B cell (primary cell): ENCODE measurements around the gene OCA2. TPM values are rescaled to one million over a fixed set of nuclear protein-coding genes. Genes with fewer than 3 reads are reported as not detected.
"Not testable (repeated sequence)": the region's sequence is repeated elsewhere in the genome, so short reads cannot be mapped to it uniquely, and the experiment has no call there.

ENCODE experiments used
- ATAC-seq: fragments of 200-7000 bp; cut with Tn5 transposase; one replicate; pipeline ENCODE4 v1.10.0; 2021; ENCODE audit warnings: low read depth, mild to moderate bottlenecking, moderate number of reproducible peaks, moderate library complexity
- CTCF ChIA-PET: fragments of 350-600 bp; sonication (Branson Sonifier 250); formaldehyde crosslinking; loops from one replicate; lab custom pipeline; 2021; ENCODE audit warnings: antibody characterized with exemption, inconsistent platforms; lab: Charles Lee
- POLR2A ChIA-PET: fragments of 350-600 bp; sonication (Branson Sonifier 250); formaldehyde crosslinking; loops from one replicate; lab custom pipeline; 2021; ENCODE audit warnings: antibody characterized with exemption; lab: Charles Lee
- DNase-seq: peaks from one replicate; pipeline ENCODE4 v3.0.0; 2013
- H2AFZ ChIP-seq: 2 replicates; pipeline ENCODE4 v1.6.1; 2012; ENCODE audit warnings: mild to moderate bottlenecking, low read depth, low read length; ENCODE audit not compliant: insufficient read depth, poor library complexity, severe bottlenecking
- H3K27ac ChIP-seq, 2 donors: 1 replicate in 1 of 2; 2 replicates in 1 of 2; pipeline ENCODE4 v1.5.1; 2012 to 2013; ENCODE audit warnings: low read length in 2 of 2, mild to moderate bottlenecking in 2 of 2, moderate library complexity in 1 of 2
- H3K27me3 ChIP-seq, 4 experiments: fragments of 200-600 bp in 1 of 4; sonication (generic) in 1 of 4; replicated peaks in 1 of 4; 1 replicate in 2 of 4; 2 replicates in 2 of 4; pipeline versions ENCODE4 v1.6.1 to v1.7.0; 2013 to 2016; ENCODE audit warnings: low read length in 3 of 4, mild to moderate bottlenecking in 2 of 4, mixed read lengths in 1 of 4, moderate library complexity in 1 of 4; ENCODE audit not compliant: insufficient read depth in 4 of 4, control insufficient read depth in 3 of 4; ENCODE audit errors: control extremely low read depth in 1 of 4
- H3K36me3 ChIP-seq, 2 experiments: replicated peaks in 1 of 2; 1 replicate in 1 of 2; 2 replicates in 1 of 2; pipeline versions ENCODE4 v1.6.1 to v1.7.1; 2013; ENCODE audit warnings: low read length in 1 of 2; ENCODE audit not compliant: insufficient read depth in 2 of 2, control insufficient read depth in 1 of 2; ENCODE audit errors: control extremely low read depth in 1 of 2, extremely low read depth in 1 of 2
- H3K4me1 ChIP-seq, 2 donors: fragments of 200-600 bp in 1 of 2; sonication (generic) in 1 of 2; 1 replicate in 1 of 2; 2 replicates in 1 of 2; pipeline versions ENCODE4 v1.5.1 to v1.6.1; 2013 to 2017; ENCODE audit warnings: low read length in 2 of 2; ENCODE audit not compliant: control insufficient read depth in 2 of 2, insufficient read depth in 2 of 2
- H3K4me2 ChIP-seq: replicated peaks from 2 replicates; pipeline ENCODE3; 2012; ENCODE audit warnings: mild to moderate bottlenecking, low read depth, low read length; ENCODE audit not compliant: poor library complexity, severe bottlenecking
- H3K4me3 ChIP-seq, 5 experiments: fragments of 200-600 bp in 1 of 5; sonication (generic) in 1 of 5; 1 replicate in 3 of 5; 2 replicates in 2 of 5; pipeline versions ENCODE4 v1.5.1 to v1.7.0; 2011 to 2016; ENCODE audit warnings: low read length in 4 of 5, mild to moderate bottlenecking in 4 of 5, low read depth in 2 of 5, control low read depth in 1 of 5, moderate library complexity in 1 of 5; ENCODE audit not compliant: insufficient read depth in 1 of 5; ENCODE audit errors: control extremely low read depth in 1 of 5, extremely low read depth in 1 of 5
- H3K79me2 ChIP-seq: fragments of 200-600 bp; sonication (generic); one replicate; pipeline ENCODE4 v1.6.0; 2016; ENCODE audit warnings: low read length; ENCODE audit not compliant: control insufficient read depth, insufficient read depth
- H3K9ac ChIP-seq: fragments of 200-600 bp; sonication (generic); 2 replicates; pipeline ENCODE4 v1.6.1; 2017; ENCODE audit warnings: mild to moderate bottlenecking, low read length, moderate library complexity
- H3K9me3 ChIP-seq, 3 donors: one replicate each; pipeline versions ENCODE4 v1.6.1 to v1.7.1; 2013; ENCODE audit warnings: low read length in 2 of 3; ENCODE audit not compliant: control insufficient read depth in 2 of 3, insufficient read depth in 1 of 3; ENCODE audit errors: control extremely low read depth in 1 of 3
- H4K20me1 ChIP-seq: 2 replicates; pipeline ENCODE4 v1.6.0; 2012; ENCODE audit warnings: mild to moderate bottlenecking, low read length; ENCODE audit not compliant: insufficient read depth, control insufficient read depth, poor library complexity, severe bottlenecking
- H3K27ac Mint-ChIP-seq: one replicate; pipeline ENCODE4 v1.8.0; 2021; ENCODE audit warnings: mixed read lengths
- H3K27me3 Mint-ChIP-seq: one replicate; pipeline ENCODE4 v1.8.0; 2021; ENCODE audit warnings: mixed read lengths
- H3K4me1 Mint-ChIP-seq: one replicate; pipeline ENCODE4 v1.8.0; 2021; ENCODE audit warnings: mixed read lengths
- H3K4me3 Mint-ChIP-seq: one replicate; pipeline ENCODE4 v1.8.0; 2021; ENCODE audit warnings: mixed read lengths
- H3K9me3 Mint-ChIP-seq: one replicate; pipeline ENCODE4 v1.8.0; 2022; ENCODE audit warnings: mixed read lengths; ENCODE audit not compliant: insufficient read depth
- EZH2 ChIP-seq: IDR thresholded peaks from 2 replicates; pipeline ENCODE4 v1.6.1; 2012; ENCODE audit warnings: borderline replicate concordance, low read depth, mild to moderate bottlenecking, moderate library complexity, low read length; ENCODE audit not compliant: insufficient read depth, poor library complexity, severe bottlenecking
- whole genome bisulfite sequencing: methylation state at CpG from one replicate; pipeline ENCODE4 v1.1.5; 2013; ENCODE audit warnings: missing lambda C conversion rate; ENCODE audit not compliant: insufficient coverage; 5-methylcytosine and 5-hydroxymethylcytosine counted together
- intact Hi-C: fragments of 100-400 bp; cut with micrococcal nuclease; formaldehyde crosslinking; loops from one replicate; pipeline ENCODE4 v1.10.0; 2022
- polyA plus RNA-seq: library from polyadenylated mRNA; depleted of rRNA; stranded (reverse); fragments of >200 nt; gene quantifications from 2 replicates; pipeline ENCODE4 v1.2.3, GENCODE V29; 2012
- total RNA-seq, 2 donors: library from RNA; stranded (reverse); fragments of 120-200 nt in 1 of 2; gene quantifications; 1 replicate in 1 of 2; 2 replicates in 1 of 2; pipeline versions ENCODE4 v1.2.3 to v1.2.4, GENCODE V29; 2013 to 2022
- TF ChIP-seq, protein P1 (sequence below): fragments of 200-600 bp; IDR thresholded peaks from one replicate; pipeline ENCODE4 v1.8.0; 2022; ENCODE audit warnings: antibody characterized with exemption, mild to moderate bottlenecking

OCA2 gene
- total and polyA plus RNA-seq, 2 donors (not counting 1 experiment from before 2014, with no cell fraction given): 0.12 TPM; not detected in 1

DNA sequence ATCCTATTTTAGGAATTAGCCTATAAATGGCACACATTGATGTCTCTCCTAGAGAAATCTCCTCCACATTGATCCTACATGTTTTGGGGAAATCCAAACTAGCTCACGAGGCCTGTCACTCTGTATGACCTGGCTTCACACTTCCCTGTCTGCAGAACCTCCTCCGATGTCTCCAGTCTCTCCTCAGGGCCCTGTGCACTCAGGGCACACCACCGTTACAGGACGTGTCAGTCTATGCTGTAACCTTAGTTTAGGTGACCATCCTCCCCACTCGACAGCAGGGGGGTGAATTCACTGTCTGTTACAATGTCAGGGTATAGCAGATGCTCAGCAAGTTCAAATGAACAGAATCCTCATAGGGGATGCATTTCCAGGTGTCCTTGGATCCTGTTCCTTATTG, 249.1 kb downstream of the OCA2 start:
- DNase-seq (no peak), ATAC-seq (no peak)
- peaks cover 4% of the 10 kb centered on the region for H3K9me3 Mint-ChIP-seq
- H3K4me1 ChIP-seq: no peaks in the 10 kb centered on the region
- no peaks in the 10 kb centered on the region for H4K20me1 ChIP-seq
- POLR2A ChIA-PET: no interaction called here
- H3K27me3 ChIP-seq: no peaks in the 10 kb centered on the region
- peaks cover 0 to 44% (median 0%) of the 10 kb centered on the region in 3 donors for H3K9me3 ChIP-seq
- H3K36me3 ChIP-seq: no peaks in the 10 kb centered on the region
- no peak overlapping the region for H3K4me3 Mint-ChIP-seq
- H3K4me2 ChIP-seq: no peak overlapping the region
- H3K27ac ChIP-seq: no peak overlapping the region
- CTCF ChIA-PET: no interaction called here
- H3K4me1 Mint-ChIP-seq: no peaks in the 10 kb centered on the region
- no peak overlapping the region for H3K9ac ChIP-seq
- no peak overlapping the region for H3K27ac Mint-ChIP-seq
- intact Hi-C loops: no loop called here
- WGBS: 78% methylated on average over 2 of the region's 5 CpGs
- no peaks in the 10 kb centered on the region for H3K79me2 ChIP-seq
- no peak overlapping the region for H2AFZ ChIP-seq
- TF ChIP-seq EZH2: no peak
- TF ChIP-seq, protein P1, sequence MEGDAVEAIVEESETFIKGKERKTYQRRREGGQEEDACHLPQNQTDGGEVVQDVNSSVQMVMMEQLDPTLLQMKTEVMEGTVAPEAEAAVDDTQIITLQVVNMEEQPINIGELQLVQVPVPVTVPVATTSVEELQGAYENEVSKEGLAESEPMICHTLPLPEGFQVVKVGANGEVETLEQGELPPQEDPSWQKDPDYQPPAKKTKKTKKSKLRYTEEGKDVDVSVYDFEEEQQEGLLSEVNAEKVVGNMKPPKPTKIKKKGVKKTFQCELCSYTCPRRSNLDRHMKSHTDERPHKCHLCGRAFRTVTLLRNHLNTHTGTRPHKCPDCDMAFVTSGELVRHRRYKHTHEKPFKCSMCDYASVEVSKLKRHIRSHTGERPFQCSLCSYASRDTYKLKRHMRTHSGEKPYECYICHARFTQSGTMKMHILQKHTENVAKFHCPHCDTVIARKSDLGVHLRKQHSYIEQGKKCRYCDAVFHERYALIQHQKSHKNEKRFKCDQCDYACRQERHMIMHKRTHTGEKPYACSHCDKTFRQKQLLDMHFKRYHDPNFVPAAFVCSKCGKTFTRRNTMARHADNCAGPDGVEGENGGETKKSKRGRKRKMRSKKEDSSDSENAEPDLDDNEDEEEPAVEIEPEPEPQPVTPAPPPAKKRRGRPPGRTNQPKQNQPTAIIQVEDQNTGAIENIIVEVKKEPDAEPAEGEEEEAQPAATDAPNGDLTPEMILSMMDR: no peak
- H3K27me3 Mint-ChIP-seq: no peaks in the 10 kb centered on the region
- H3K4me3 ChIP-seq: no peak overlapping the region

DNA sequence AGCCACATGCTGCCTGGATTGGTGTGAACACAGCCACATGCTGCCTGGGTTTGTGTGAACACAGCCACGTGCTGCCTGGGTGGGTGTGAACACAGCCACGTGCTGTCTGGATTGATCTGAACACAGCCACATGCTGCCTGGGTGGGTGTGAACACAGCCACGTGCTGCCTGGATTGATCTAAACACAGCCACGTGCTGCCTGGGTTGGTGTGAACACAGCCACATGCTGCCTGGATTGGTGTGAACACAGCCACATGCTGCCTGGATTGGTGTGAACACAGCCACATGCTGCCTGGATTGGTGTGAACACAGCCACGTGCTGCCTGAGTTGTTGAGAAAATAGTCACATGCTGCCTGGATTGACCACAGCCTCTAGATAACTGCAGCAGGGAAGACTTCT, 250.2 kb downstream of the OCA2 start:
- CTCF ChIA-PET, H3K4me1 Mint-ChIP-seq, H3K27ac Mint-ChIP-seq, H2AFZ ChIP-seq, H3K27me3 Mint-ChIP-seq, H3K4me2 ChIP-seq, intact Hi-C loops, H3K27ac ChIP-seq, H3K4me3 ChIP-seq, H3K27me3 ChIP-seq, POLR2A ChIA-PET, H3K79me2 ChIP-seq, H4K20me1 ChIP-seq, H3K36me3 ChIP-seq, H3K4me3 Mint-ChIP-seq, H3K9ac ChIP-seq, H3K9me3 Mint-ChIP-seq, ATAC-seq, H3K4me1 ChIP-seq, DNase-seq: not testable (repeated sequence)
- 70% methylated on average over 5 of the region's 5 CpGs for WGBS
- H3K9me3 ChIP-seq: peaks cover 0 to 34% (median 0%) of the 10 kb centered on the region in 3 donors
